CD4-positive, alpha-beta T cell treated with Interleukin-2 at 100 ng/mL for 4 hours (primary cell): ENCODE results near the gene MAML3.

Experiments used
- DNase-seq: peaks from one replicate; pipeline ENCODE4 v3.0.0-alpha.2; 2020; ENCODE audit warnings: low spot score

Gene MAML3

GRCh38 chr4:140071806-140072205, 82.2 kb downstream of the MAML3 start:
- DNase-seq = peak; percentile 59

GRCh38 chr4:140070973-140071372, 83.0 kb downstream of the MAML3 start:
- DNase-seq = no peak

- peak; percentile 14 for DNase-seq
Measured at GRCh38 chr4:140070366-140070765, 83.6 kb downstream of the MAML3 start.

- DNase-seq = no peak
Measured at GRCh38 chr4:140069066-140069465, 84.9 kb downstream of the MAML3 start.

GRCh38 chr4:140068271-140068670, 85.7 kb downstream of the MAML3 start:
- DNase-seq = no peak

GRCh38 chr4:140066031-140066930, 87.7 kb downstream of the MAML3 start:
- DNase-seq = no peak

GRCh38 chr4:140065393-140065792, 88.6 kb downstream of the MAML3 start:
- no peak for DNase-seq

GRCh38 chr4:140061659-140062289, 92.2 kb downstream of the MAML3 start:
- no peak for DNase-seq

GRCh38 chr4:140061194-140061593, 92.8 kb downstream of the MAML3 start:
- no peak for DNase-seq

- DNase-seq = no peak
Measured at GRCh38 chr4:140059159-140059558, 94.8 kb downstream of the MAML3 start.

GRCh38 chr4:140057701-140058100, 96.3 kb downstream of the MAML3 start:
- no peak for DNase-seq

- DNase-seq = no peak
Measured at GRCh38 chr4:140056015-140056414, 98.0 kb downstream of the MAML3 start.

GRCh38 chr4:140054861-140055260, 99.1 kb downstream of the MAML3 start:
- DNase-seq = no peak

- DNase-seq = no peak
Measured at GRCh38 chr4:140053185-140053584, 100.8 kb downstream of the MAML3 start.

GRCh38 chr4:140052050-140052449, 101.9 kb downstream of the MAML3 start:
- DNase-seq = peak; percentile 17

GRCh38 chr4:140049849-140050637, 103.9 kb downstream of the MAML3 start:
- no peak for DNase-seq

GRCh38 chr4:140049024-140049848, 104.7 kb downstream of the MAML3 start:
- DNase-seq = peak; percentile 43

- no peak for DNase-seq
Measured at GRCh38 chr4:140048419-140048995, 105.5 kb downstream of the MAML3 start.

GRCh38 chr4:140047786-140048185, 106.2 kb downstream of the MAML3 start:
- no peak for DNase-seq

GRCh38 chr4:140047017-140047640, 106.9 kb downstream of the MAML3 start:
- DNase-seq = no peak

GRCh38 chr4:140046543-140046942, 107.4 kb downstream of the MAML3 start:
- no peak for DNase-seq
